H4 (cell line): ENCODE results near the gene IRAK3. TPM values are rescaled to one million over a fixed set of nuclear protein-coding genes. Genes with fewer than 3 reads are reported as not detected.

Experiments
- DNase-seq: peaks from one replicate; pipeline ENCODE4 v3.0.0-alpha.2; 2015; ENCODE audit warnings: low spot score
- total RNA-seq: library from RNA; depleted of rRNA; stranded (reverse); fragments of >200 nt; shearing (Covaris generic); gene quantifications from 2 replicates; pipeline ENCODE4 v1.2.3, GENCODE V29; 2014; rRNA removed

The IRAK3 gene, protein sequence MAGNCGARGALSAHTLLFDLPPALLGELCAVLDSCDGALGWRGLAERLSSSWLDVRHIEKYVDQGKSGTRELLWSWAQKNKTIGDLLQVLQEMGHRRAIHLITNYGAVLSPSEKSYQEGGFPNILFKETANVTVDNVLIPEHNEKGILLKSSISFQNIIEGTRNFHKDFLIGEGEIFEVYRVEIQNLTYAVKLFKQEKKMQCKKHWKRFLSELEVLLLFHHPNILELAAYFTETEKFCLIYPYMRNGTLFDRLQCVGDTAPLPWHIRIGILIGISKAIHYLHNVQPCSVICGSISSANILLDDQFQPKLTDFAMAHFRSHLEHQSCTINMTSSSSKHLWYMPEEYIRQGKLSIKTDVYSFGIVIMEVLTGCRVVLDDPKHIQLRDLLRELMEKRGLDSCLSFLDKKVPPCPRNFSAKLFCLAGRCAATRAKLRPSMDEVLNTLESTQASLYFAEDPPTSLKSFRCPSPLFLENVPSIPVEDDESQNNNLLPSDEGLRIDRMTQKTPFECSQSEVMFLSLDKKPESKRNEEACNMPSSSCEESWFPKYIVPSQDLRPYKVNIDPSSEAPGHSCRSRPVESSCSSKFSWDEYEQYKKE
- total RNA-seq, result 0.02 TPM in 1 of 2 replicates, not detected in the other

DNA sequence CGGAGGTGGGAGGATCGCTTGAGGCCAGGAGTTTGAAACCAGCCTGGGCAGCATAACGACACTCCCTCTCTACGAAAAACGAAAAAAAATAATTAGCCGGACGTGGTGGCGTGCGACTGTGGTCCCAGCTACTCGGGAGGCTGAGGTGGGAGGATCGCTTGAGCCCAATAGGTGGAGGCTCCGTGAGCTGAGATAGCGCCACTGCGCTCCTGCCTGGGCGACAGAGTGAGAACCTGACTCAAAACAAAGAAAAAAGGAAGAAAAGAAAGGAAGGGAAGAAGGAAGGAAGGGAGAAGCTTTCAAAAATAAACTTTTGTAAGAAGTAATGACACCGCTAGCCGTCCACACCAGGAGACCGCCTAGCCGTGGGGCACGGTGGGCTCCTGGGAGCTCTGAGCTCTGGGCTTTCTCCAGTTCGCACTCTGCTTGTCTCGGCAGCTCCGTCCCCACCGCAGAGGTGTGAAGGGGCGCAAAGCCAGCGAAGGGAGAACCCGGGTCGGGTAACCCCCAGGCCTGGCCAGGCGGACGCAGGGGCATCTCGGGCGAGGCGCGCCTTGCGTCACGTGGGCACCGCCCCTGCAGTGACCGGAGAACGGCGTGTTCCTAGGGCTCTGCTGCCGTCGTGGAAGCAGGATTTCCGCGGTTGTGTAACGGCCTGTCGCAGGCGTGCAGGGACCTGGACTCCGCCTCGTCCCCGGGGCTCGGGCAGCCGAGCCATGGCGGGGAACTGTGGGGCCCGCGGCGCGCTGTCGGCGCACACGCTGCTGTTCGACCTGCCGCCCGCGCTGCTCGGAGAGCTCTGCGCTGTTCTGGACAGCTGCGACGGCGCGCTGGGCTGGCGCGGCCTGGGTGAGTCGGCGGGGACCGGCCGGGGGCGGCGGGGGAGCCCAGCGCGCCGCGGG lies at the start of gene IRAK3:
Gene IRAK3, plus strand, starts transcription at position 631 of the 902 bp plus-strand sequence. Its CDS starts 86 bp downstream, at position 717.
- DNase-seq, result no peak

DNA sequence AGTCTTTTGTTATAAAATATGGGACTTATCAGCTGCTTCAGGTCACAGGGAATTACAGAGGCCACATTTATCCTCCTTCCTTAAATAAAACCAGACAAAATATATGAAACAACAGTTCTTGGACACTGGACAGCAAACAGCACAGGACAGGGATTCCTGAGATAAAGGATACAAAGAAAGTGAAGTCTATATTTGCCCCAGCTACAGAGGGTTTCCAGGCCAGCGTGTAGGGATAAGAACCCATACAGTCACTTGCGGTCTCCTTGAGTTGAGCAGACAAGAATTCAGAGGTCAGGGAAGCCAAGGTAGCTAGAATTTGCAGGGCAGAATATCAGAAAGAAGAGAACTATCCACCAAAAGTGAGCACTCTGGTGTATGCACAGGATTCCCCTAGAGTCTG lies 49.7 kb upstream of the IRAK3 start:
- DNase-seq, result no peak

DNA sequence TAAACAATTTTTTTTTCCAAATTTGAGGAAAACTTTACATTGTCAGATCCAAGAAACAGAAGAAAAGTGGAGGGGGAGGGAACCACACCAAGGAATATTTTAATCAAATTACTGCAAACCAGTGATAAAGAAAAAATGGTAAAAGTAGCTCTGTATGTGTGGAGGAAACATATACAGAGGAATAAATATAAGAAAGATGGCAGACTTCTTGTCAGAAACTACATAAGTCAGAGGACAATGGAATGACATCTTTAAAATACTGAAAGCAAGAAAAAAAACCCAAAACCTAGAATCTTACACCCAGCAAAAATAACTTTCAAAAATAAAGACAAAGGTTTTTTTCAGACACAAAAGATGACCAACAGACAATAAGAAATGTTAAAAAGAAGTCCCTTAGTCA lies 48.3 kb upstream of the IRAK3 start:
- DNase-seq, result no peak

DNA sequence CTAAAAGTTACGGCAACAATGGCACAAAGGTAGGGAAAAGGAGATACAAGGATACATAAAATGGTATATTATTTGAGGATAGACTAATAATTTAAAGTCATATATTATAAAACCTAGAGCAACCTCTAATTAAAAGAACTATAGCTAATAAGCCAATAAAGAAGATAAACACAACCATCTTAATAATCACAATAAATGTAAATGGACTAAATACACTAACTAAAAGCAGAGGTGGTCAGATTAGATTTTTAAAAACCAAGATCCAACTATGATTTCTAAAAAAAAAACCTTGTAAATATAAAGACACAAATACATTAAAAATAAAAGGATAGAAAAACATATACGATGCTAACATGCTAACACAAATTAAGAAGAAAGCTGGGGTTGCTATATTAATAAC lies 47.7 kb upstream of the IRAK3 start:
- no peak for DNase-seq

DNA sequence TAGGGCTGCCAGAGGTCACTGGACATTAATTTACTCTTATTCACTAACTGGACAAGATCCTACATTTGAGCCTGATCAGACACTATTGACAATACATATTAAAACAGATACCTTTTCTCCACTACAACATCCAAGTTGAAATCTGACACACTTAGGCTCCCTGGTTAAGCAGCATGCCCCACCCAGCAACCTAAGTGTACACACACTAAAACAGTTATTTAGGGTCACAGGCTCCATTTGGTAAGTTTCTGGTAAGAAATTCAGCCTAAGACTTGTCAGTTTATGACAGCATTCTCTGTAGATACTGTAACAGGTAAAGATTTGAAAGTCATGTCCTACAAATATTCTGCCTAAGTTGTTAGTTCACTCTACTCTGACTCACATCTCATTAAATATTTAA lies 46.2 kb upstream of the IRAK3 start:
- no peak for DNase-seq

DNA sequence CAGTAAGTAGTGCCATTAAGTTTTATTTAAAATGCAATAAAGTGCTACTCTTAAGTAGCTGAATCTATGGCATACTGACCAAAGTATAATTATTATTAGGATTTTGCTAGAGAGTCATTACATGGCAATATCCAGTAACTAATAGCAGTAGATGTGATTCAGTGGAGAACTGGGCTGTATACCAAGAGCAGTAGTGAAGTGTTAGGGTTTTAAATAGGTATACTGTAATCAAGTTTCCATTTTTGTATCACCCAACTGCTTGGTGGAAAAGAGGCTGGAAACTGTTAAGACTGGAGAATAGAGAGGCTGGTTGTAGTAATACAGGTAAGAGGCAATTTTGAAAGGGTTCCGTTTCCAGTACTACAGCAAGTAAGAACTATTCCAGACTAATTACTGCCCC lies 45.1 kb upstream of the IRAK3 start:
- no peak for DNase-seq

DNA sequence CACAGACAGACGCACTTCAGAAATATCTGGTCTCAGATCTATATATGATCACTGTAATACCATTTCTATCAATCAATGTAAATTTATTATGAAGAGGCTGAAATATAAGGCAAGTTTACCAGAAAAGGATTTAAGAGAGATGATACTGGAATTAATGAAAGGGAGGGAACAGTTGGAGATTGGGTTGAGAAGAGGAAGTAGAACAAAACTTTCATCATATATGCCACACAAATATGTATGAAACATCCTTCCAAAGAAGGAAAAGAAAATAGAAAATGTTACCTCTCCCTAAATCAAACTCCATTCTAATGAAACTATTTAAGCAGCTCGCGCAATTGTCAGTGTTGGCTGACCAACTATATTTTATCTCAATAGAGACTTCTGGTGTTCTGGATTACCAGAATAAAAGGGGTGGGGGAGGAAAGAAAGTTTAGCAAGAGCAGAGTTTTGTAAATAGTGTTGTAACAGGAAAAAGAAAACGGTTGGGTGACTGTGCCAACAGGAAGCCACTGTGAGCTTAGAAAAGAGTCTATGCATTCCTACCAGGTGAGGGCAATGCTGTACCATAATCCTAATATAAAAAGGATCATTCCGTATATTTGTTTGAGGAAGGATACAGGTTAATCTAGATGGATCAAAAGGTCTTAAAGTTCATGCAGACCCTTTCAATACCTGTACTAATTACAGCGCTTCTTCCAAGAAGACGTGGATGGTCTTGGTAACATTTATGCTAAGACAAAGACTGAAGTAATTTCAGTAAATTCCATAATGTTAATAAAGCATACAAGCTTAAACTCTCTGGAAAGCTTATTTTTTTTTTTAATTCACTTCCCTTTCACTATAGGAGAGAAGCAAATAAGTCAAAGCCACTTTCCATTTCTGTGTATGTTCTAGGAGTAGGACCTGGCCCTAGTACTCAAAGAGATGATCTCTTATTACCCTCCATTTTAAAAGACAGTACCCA lies 43.9 kb upstream of the IRAK3 start:
- DNase-seq, result peak; percentile 71

DNA sequence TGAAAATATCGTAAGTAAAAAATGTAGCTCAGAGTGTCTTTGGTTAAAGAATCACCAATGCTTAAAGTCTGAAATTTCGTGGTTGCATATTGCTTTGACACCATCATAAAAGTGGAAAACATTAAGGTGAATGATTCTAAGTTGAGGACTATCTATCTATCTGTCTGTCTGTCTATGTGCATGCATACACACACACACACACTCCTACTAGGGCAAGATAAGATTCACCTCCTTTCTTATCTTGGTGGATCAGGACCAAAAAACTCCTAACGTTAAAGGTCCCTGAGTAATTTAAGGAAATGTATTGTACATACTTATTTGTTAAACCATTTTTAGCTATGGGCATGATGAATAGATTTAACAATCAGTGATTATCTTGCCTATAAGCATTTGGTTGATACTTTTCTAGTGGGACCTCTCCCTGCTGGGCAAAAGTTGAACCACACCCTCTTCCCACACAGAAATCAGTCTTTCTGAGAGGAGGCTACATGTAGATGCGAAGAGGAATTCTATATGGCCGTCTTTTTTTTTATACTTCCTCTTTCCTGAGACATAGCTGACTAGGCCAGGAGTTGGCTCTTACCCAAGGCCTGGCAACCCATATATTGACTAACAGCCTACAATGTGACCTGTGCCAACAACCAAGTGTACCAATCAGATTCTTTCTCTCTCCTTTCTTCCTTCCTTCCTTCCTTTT lies 39.2 kb upstream of the IRAK3 start:
- DNase-seq, result no peak

DNA sequence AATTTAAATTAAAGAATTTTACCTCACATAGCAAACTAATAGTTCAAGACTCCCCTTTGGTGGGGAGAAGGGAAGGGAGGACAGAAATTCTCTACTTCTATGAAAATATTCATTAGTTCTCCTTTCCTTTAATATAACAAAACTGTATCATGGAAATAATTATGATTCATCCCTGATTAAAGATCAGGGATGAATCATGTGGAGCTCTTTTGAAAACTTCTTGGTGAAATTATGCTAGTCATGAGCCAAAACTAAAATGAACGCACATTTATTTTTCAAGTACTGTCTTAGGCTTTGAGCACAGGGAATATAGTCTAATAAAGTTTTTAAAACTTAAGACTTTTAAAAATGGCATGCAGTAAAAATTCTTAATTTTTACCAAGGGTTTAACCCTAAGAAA lies 36.3 kb upstream of the IRAK3 start:
- no peak for DNase-seq

DNA sequence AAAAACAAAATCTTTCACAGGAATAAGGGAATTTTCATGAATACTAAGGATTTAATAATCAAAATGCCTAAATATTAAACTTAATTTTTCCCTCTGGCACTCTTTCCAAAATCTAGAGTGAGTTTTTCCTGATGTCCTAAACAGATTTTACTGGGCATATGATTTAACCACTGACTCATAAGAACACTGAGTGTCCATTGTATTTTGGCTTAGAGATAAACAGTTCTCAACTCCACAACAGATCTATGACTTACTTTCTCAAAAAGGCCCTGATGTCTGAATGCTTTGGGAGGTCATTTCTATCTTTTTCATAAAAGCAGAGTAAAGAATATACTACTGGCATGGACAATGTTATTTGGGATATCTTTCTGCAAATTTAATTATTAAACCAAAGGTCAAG lies 34.2 kb upstream of the IRAK3 start:
- DNase-seq, result no peak

DNA sequence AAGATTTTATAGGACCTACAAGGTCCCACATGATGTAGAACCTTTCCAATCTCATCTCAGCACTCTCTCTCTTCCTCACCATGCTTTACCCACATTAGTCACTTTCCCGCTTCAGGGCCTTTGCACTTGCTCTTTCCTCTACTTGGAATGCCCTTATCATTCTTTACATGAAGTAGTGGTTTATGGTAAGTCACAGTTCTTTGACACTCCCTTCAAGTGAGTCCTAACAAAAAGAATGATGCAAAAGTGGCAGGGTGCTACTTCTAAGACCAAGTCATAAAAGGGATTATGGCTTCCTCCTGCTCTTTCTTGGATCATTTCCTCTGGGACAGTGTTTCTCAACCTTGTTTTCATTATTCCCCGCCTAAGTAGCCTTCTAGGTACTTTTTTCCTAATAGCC lies 32.4 kb upstream of the IRAK3 start:
- no peak for DNase-seq

DNA sequence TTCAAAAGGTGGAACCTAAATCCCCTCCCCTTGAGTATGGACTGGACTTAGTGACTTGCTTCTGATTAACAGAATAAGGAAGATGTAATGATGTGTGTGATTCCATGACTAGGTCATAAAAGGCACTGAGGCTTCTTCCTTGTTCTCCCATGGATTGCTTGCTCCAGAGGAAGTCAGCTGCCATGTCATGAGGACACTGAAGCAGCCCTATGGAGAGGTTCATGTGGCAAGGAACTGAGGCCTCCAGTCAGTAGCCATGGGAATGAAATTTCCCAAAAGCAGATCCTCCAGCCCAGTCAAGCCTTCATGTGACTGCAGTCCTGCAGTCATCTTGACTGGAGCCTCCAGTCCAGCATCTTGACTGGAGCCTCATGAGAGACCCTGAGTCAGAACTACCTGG lies 29.9 kb upstream of the IRAK3 start:
- no peak for DNase-seq

DNA sequence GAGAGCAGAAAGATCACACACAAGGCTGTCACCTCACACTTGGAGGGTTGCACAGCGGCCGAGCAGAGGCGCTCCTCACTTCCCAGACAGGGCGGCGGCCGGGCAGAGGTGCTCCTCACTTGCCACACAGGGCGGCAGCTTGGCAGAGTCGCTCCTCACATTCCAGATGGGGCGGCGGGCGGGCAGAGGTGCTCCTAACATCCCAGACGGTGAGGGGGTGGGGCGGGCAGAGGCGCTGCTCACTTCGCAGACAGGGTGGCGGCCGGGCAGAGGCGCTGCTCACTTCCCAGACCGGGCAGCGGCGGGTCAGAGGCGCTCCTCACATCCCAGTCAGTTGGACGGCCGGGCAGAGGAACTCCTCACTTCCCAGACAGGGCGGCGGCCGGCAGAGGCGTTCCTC lies 28.3 kb upstream of the IRAK3 start:
- no peak for DNase-seq

DNA sequence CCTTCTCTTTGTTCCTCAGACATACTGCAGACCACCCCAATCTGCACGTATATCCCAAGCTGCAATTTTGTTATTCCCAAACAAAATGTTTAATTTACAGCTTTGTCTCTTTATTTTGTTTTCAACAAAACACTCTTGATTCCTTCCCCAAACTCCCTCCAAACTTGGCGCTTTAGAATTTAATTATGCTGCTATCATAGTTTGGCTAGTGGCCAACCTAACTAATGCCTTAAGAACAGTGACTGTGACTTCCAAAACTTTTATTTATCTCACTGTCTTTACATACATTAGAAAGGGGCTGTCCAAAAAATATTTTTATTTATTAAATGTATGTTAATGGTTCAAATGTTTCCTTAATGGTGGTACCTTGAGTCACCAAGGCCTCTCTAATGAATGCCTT lies 26.3 kb upstream of the IRAK3 start:
- DNase-seq, result no peak

DNA sequence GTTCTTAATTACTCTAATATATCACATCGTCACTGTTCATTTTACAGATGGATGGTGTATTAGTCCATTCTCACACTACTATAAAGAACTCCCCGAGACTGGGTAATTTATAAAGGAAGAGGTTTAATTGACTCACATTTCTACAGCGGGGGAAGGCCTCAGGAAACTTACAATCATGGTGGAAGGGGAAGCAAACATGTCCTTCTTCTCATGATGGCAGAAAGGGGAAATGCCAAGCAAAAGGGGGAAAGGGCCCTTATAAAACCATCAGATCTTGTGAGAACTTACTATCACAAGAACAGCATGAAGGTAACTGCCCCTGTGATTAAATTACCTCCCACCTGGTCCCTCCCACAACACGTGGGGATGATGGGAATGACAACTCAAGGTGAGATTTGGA lies 25.7 kb upstream of the IRAK3 start:
- DNase-seq, result no peak

DNA sequence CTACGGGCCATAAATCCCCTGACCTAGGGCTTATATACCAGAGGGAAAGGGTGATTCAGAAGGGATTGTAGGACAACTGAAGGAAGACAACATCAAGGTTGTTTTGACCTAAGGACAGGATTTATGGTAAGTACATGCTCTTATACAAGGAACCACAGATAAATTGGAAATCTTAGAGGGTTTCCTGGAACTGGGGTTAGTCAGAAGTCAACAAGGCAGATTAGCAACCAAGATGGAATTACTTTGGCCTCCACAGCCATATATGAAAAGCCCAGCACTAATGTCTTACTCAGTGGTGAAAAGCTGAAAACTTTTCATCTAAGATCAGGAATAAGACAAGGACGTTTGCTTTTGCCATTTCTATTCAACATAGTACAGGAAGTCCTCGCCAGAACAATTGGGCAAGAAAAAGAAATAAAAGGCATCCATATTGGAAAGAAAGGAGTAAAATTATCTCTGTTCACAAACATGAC lies 24.6 kb upstream of the IRAK3 start:
- no peak for DNase-seq

DNA sequence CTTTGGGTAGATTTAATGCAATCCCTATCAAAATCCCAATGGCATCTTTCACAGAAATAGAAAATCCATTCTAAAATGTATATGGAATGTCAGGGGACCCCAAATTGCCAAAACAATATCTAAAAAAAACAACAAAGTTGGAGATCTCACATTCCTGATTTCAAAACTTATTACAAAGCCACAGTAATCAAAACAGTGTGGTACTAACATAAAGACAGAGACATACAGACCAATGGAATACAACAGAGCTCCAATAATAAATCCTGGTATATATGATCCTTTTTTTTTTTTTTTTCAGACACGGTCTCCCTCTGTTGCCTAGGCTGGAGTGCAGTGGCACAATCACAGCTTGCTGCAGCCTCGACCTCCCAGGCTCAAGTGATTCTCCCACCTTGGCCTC lies 23.9 kb upstream of the IRAK3 start:
- no peak for DNase-seq

DNA sequence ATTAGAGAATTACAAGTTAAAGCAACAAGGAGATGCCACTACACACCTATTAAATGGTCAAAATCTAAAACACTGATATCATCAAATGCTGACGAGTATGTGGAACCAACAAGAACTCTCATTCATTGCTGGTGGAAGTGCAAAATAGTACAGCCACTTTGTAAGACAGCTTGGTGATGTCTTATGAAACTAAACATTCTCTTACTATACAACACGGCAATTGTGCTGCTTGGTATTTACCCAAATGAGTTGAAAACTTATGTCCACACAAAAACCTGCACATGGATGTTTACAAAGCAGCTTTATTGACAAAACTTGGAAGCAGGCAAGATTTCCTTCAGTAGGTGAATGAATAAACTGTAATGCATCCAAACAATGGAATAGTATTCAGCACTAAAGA lies 22.5 kb upstream of the IRAK3 start:
- no peak for DNase-seq

DNA sequence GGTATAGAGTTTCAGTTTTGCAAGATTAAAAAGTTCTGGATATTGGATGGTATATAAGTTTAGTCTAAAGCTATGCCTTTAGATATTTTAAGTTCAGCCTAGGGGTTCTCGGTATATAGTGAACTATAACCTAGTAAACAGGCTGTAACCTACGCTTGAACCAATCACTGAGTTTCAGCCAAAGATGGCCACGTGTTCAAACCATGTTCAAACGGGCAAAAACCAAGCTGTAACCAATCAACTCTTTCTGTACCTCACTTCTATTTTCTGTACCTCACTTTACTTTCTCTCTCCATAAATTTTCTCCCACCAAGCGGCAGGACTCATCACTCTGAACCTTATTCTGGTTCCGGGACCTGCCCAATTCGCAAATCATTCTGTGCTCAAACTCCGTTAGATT lies 20.6 kb upstream of the IRAK3 start:
- DNase-seq, result no peak
